HepG2 (cell line): ENCODE data around the gene UBE3B. TPM values are rescaled to one million over a fixed set of nuclear protein-coding genes. Genes with fewer than 3 reads are reported as not detected.
A peak's percentile ranks its signal among the peaks of the same experiment; 100 is the strongest.

Experiments
- CEBPG ChIP-seq: IDR thresholded peaks from 2 replicates; pipeline ENCODE4 v1.6.1; 2016
- ELF1 ChIP-seq: sonication (generic); formaldehyde crosslinking; IDR thresholded peaks from 2 replicates; pipeline ENCODE4 v1.4.0; 2020; ENCODE audit warnings: missing genetic modification reagents
- FOXA3 ChIP-seq: IDR thresholded peaks from 2 replicates; pipeline ENCODE4 v1.6.1; 2016; ENCODE audit warnings: missing genetic modification reagents, missing compliant biosample characterization
- GATA4 ChIP-seq: sonication (generic); IDR thresholded peaks from 2 replicates; pipeline ENCODE4 v1.6.1; 2016; ENCODE audit warnings: antibody characterized with exemption, low read depth, borderline replicate concordance
- HIC2 ChIP-seq: sonication (generic); formaldehyde crosslinking; IDR thresholded peaks from 2 replicates; pipeline ENCODE4 v1.9.0; 2022; ENCODE audit warnings: low read depth, missing genetic modification reagents
- MTERF4 ChIP-seq: sonication (generic); formaldehyde crosslinking; IDR thresholded peaks from 2 replicates; pipeline ENCODE4 v1.8.0; 2023; ENCODE audit warnings: mild to moderate bottlenecking, missing genetic modification reagents
- NFYC ChIP-seq: IDR thresholded peaks from 2 replicates; pipeline ENCODE4 v1.6.1; 2016; ENCODE audit warnings: missing genetic modification reagents, missing compliant biosample characterization
- PHF5A ChIP-seq: IDR thresholded peaks from one replicate; pipeline ENCODE4 v1.6.1; 2018; ENCODE audit warnings: low read depth, missing genetic modification reagents; ENCODE audit not compliant: unreplicated experiment
- PRDM15 ChIP-seq: sonication (generic); formaldehyde crosslinking; IDR thresholded peaks from 2 replicates; pipeline ENCODE4 v1.4.0; 2020; ENCODE audit warnings: missing genetic modification reagents
- PREB ChIP-seq: sonication (generic); formaldehyde crosslinking; IDR thresholded peaks from 2 replicates; pipeline ENCODE4 v1.4.0; 2020; ENCODE audit warnings: missing genetic modification reagents
- ZFP41 ChIP-seq: sonication (generic); formaldehyde crosslinking; IDR thresholded peaks from 2 replicates; pipeline ENCODE4 v1.4.0; 2020; ENCODE audit warnings: mild to moderate bottlenecking, missing genetic modification reagents, borderline replicate concordance
- ZNF563 ChIP-seq: sonication (generic); formaldehyde crosslinking; IDR thresholded peaks from 2 replicates; pipeline ENCODE4 v1.8.0; 2022; ENCODE audit warnings: mild to moderate bottlenecking, moderate library complexity, missing genetic modification reagents
- ZNF615 ChIP-seq: sonication (generic); formaldehyde crosslinking; IDR thresholded peaks from 2 replicates; pipeline ENCODE4 v1.5.0; 2020; ENCODE audit warnings: mild to moderate bottlenecking, missing genetic modification reagents, borderline replicate concordance
- ZNF710 ChIP-seq: sonication (generic); formaldehyde crosslinking; IDR thresholded peaks from 2 replicates; pipeline ENCODE4 v1.5.0; 2020; ENCODE audit warnings: mild to moderate bottlenecking, missing genetic modification reagents, borderline replicate concordance
- ZNF776 ChIP-seq: sonication (generic); formaldehyde crosslinking; IDR thresholded peaks from 2 replicates; pipeline ENCODE4 v1.4.0; 2020; ENCODE audit warnings: mild to moderate bottlenecking, missing genetic modification reagents
- polyA plus RNA-seq, 8 experiments: library from polyadenylated mRNA; depleted of rRNA in 3 of 8; stranded (reverse) in 7 of 8; unstranded in 1 of 8; fragments of >200 nt; fragmentation: Illumina TruSeq in 4 of 8; extraction: Trizol in 4 of 8; gene quantifications; 2 replicates each; pipeline versions ENCODE4 v1.2.1 to v1.2.3, GENCODE V29; 2011 to 2016; ENCODE audit warnings: low read depth in 4 of 8, missing spikeins in 1 of 8, mixed read lengths in 1 of 8; ENCODE audit not compliant: insufficient read depth in 1 of 8
- total RNA-seq, 5 experiments: library from RNA; depleted of rRNA; stranded (reverse); fragments of >200 nt; fragmentation: Illumina TruSeq; extraction: Trizol; gene quantifications; 2 replicates each; pipeline ENCODE4 v1.2.3, GENCODE V29; 2016; ENCODE audit warnings: low read depth in 1 of 5
- TF ChIP-seq, protein P1 (sequence below): sonication (generic); formaldehyde crosslinking; IDR thresholded peaks from 2 replicates; pipeline ENCODE4 v1.4.0; 2020; ENCODE audit warnings: missing genetic modification reagents, mild to moderate bottlenecking, borderline replicate concordance

Gene UBE3B
- total and polyA plus RNA-seq, 2 of the 13 experiments (the other 11 are each of a cell fraction or from before 2014, with no cell fraction given), result 22.7 to 25.3 TPM

DNA sequence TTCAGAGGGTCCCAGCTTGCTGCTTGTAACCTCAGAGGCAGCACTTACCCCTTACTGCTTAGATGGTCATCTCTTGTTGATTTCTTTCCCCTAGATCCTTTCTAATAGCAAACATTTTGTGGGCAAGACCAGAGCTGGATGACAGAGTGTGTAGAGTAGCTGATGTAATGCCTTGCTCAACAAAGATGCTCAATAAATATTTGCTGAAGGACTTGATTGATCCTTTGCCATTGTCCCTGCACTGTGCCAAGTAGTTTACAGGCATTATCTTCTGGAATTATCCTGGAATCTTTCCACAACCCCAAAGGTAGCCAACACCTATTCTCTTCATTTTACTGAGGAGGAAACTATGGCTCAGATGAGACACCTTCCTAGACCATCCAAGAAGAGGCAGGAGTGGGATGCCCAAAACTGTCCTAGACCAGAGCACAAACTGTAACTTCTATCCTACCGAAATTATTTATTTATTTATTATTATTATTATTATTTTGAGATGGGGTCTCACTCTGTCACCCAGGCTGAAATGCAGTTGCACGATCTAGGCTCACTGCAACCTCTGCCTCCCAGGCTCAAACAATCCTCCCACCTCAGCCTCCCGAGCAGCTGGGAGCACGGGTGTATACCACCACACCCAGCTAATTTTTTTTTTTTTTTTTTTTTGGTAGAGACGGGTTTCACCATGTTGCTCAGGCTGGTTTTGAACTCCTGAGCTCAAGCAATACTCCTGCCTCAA is 94.5 kb downstream of the UBE3B start (continued):
- TF ChIP-seq FOXA3 (CRISPR knock-in tag), result peak; percentile 40; the same call in 1 of the 2 replicates
- TF ChIP-seq, protein P1, sequence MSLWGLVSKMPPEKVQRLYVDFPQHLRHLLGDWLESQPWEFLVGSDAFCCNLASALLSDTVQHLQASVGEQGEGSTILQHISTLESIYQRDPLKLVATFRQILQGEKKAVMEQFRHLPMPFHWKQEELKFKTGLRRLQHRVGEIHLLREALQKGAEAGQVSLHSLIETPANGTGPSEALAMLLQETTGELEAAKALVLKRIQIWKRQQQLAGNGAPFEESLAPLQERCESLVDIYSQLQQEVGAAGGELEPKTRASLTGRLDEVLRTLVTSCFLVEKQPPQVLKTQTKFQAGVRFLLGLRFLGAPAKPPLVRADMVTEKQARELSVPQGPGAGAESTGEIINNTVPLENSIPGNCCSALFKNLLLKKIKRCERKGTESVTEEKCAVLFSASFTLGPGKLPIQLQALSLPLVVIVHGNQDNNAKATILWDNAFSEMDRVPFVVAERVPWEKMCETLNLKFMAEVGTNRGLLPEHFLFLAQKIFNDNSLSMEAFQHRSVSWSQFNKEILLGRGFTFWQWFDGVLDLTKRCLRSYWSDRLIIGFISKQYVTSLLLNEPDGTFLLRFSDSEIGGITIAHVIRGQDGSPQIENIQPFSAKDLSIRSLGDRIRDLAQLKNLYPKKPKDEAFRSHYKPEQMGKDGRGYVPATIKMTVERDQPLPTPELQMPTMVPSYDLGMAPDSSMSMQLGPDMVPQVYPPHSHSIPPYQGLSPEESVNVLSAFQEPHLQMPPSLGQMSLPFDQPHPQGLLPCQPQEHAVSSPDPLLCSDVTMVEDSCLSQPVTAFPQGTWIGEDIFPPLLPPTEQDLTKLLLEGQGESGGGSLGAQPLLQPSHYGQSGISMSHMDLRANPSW (CRISPR knock-in tag), result no peak
- no peak for TF ChIP-seq ZNF776 (CRISPR knock-in tag)
- no peak for TF ChIP-seq PREB (CRISPR knock-in tag)
- 0 out of 2 replicates have a peak, but pooled peaks have one; percentile 38 for TF ChIP-seq CEBPG
- no peak for TF ChIP-seq HIC2 (CRISPR knock-in tag)
- no peak for TF ChIP-seq ZNF563
- no peak for TF ChIP-seq NFYC (CRISPR knock-in tag)
- no peak for TF ChIP-seq ZNF710
- no peak for TF ChIP-seq PHF5A (CRISPR knock-in tag)
- TF ChIP-seq ZNF615, result no peak
- no peak for TF ChIP-seq GATA4
- no peak for TF ChIP-seq MTERF4 (CRISPR knock-in tag)
- no peak for TF ChIP-seq PRDM15 (CRISPR knock-in tag)
- TF ChIP-seq ZFP41, result no peak
- TF ChIP-seq ELF1 (CRISPR knock-in tag), result no peak
